Liver (tissue), 9 donors: ENCODE measurements around the gene SRSF3. TPM values are rescaled to one million over a fixed set of nuclear protein-coding genes. Genes with fewer than 3 reads are reported as not detected.
"Not testable (repeated sequence)": the region's sequence is repeated elsewhere in the genome, so short reads cannot be mapped to it uniquely, and the experiment has no call there.

Experiments used
- DNase-seq: peaks from one replicate; pipeline ENCODE4 v3.0.0-alpha.2; 2017; ENCODE audit warnings: low spot score
- H3K27ac ChIP-seq, 2 donors: one replicate each; pipeline ENCODE4 v1.7.0; 2013; ENCODE audit warnings: inconsistent platforms in 2 of 2, low read length in 2 of 2, control low read depth in 1 of 2, low read depth in 1 of 2, mild to moderate bottlenecking in 1 of 2
- H3K27me3 ChIP-seq, 4 donors: one replicate each; pipeline versions ENCODE4 v1.6.1 to v1.7.0; 2013; ENCODE audit warnings: low read length in 3 of 4, inconsistent platforms in 1 of 4, mild to moderate bottlenecking in 1 of 4, moderate library complexity in 1 of 4; ENCODE audit not compliant: control insufficient read depth in 4 of 4, insufficient read depth in 4 of 4
- H3K36me3 ChIP-seq, 4 donors: one replicate each; pipeline versions ENCODE4 v1.6.1 to v1.7.0; 2013; ENCODE audit warnings: low read length in 3 of 4, mild to moderate bottlenecking in 3 of 4, low read depth in 1 of 4, moderate library complexity in 1 of 4; ENCODE audit not compliant: control insufficient read depth in 4 of 4, insufficient read depth in 3 of 4
- H3K4me1 ChIP-seq, 4 donors: one replicate each; pipeline versions ENCODE4 v1.6.1 to v1.7.0; 2013; ENCODE audit warnings: low read length in 3 of 4, mild to moderate bottlenecking in 3 of 4, moderate library complexity in 1 of 4; ENCODE audit not compliant: control insufficient read depth in 4 of 4, insufficient read depth in 4 of 4
- H3K4me3 ChIP-seq, 3 donors: one replicate each; pipeline versions ENCODE4 v1.6.1 to v1.7.0; 2013; ENCODE audit warnings: low read length in 3 of 3, control low read depth in 1 of 3, low read depth in 1 of 3, mild to moderate bottlenecking in 1 of 3
- H3K9ac ChIP-seq, 2 donors: one replicate each; pipeline ENCODE4 v1.7.0; 2013; ENCODE audit warnings: low read length in 2 of 2, mild to moderate bottlenecking in 2 of 2, moderate library complexity in 2 of 2, control low read depth in 1 of 2, low read depth in 1 of 2
- H3K9me3 ChIP-seq, 4 donors: one replicate each; pipeline versions ENCODE4 v1.6.1 to v1.7.0; 2013; ENCODE audit warnings: low read length in 3 of 4; ENCODE audit not compliant: control insufficient read depth in 4 of 4
- CTCF ChIP-seq: fragments of 150-350 bp; IDR thresholded peaks from 2 replicates; pipeline ENCODE4 v1.5.1; 2017; ENCODE audit warnings: improper control_type of control experiment, low read depth, low read length; ENCODE audit not compliant: missing input control
- EGR1 ChIP-seq, 2 donors: IDR thresholded peaks; 2 replicates each; pipeline ENCODE4 v1.6.1; 2016 to 2018; ENCODE audit warnings: antibody characterized with exemption in 2 of 2, low read depth in 2 of 2
- FOXA1 ChIP-seq: IDR thresholded peaks from 2 replicates; pipeline ENCODE4 v1.6.1; 2016; ENCODE audit warnings: antibody characterized with exemption
- FOXA2 ChIP-seq: IDR thresholded peaks from 2 replicates; pipeline ENCODE4 v1.6.1; 2016; ENCODE audit warnings: antibody characterized with exemption
- GABPA ChIP-seq, 2 donors: IDR thresholded peaks in 1 of 2; conservative IDR thresholded peaks in 1 of 2; 2 replicates each; pipeline ENCODE4 v1.6.1; 2016; ENCODE audit warnings: antibody characterized with exemption in 2 of 2, mild to moderate bottlenecking in 1 of 2, moderate library complexity in 1 of 2
- HNF4A ChIP-seq, 2 donors: conservative IDR thresholded peaks; 2 replicates each; pipeline ENCODE4 v1.6.1; 2016; ENCODE audit warnings: antibody characterized with exemption in 2 of 2, mild to moderate bottlenecking in 2 of 2
- HNF4G ChIP-seq: IDR thresholded peaks from 2 replicates; pipeline ENCODE4 v1.6.1; 2016; ENCODE audit warnings: antibody characterized with exemption
- JUND ChIP-seq, 2 donors: IDR thresholded peaks; 2 replicates each; pipeline ENCODE4 v1.6.1; 2016; ENCODE audit warnings: antibody characterized with exemption in 2 of 2
- NR2F2 ChIP-seq: IDR thresholded peaks from 2 replicates; pipeline ENCODE4 v1.6.1; 2016; ENCODE audit warnings: antibody characterized with exemption
- RXRA ChIP-seq, 2 donors: IDR thresholded peaks; 2 replicates each; pipeline ENCODE4 v1.6.1; 2017 to 2018; ENCODE audit warnings: antibody characterized with exemption in 2 of 2, mild to moderate bottlenecking in 1 of 2
- SP1 ChIP-seq: IDR thresholded peaks from 2 replicates; pipeline ENCODE4 v1.6.1; 2018; ENCODE audit warnings: antibody characterized with exemption, mild to moderate bottlenecking
- TAF1 ChIP-seq: conservative IDR thresholded peaks from 2 replicates; pipeline ENCODE4 v1.6.1; 2016; ENCODE audit warnings: antibody characterized with exemption, mild to moderate bottlenecking
- ZBTB33 ChIP-seq: IDR thresholded peaks from 2 replicates; pipeline ENCODE4 v1.6.1; 2016; ENCODE audit warnings: antibody characterized with exemption
- WGBS: extraction: QIAGEN DNeasy Blood & Tissue Kit; methylation state at CpG from one replicate; pipeline ENCODE4 v1.1.7; 2013; 5-methylcytosine and 5-hydroxymethylcytosine counted together
- polyA plus RNA-seq, 2 donors: library from polyadenylated mRNA; stranded (reverse) in 1 of 2; unstranded in 1 of 2; fragments of 200-250 nt in 1 of 2; fragments of >200 nt in 1 of 2; fragmentation: Nextera tagmentation in 1 of 2; extraction: Ambion mirVana in 1 of 2; gene quantifications; one replicate each; pipeline versions ENCODE4 v1.2.1 to v1.2.3, GENCODE V29; 2013 to 2015
- total RNA-seq, 2 donors: library from RNA; depleted of rRNA; stranded (reverse); fragments of >200 nt; gene quantifications; one replicate each; pipeline ENCODE4 v1.2.3, GENCODE V29; 2014
- donor health status: healthy.
- donor health status: healthy.
- donor health status: healthy.
- donor health status: healthy.
- donor health status: healthy.

SRSF3 gene
- total and polyA plus RNA-seq, 4 donors = 62.8 to 103 (median 101) TPM

GRCh38 chr6:36581716-36582115 lies 12.4 kb upstream of the SRSF3 start:
- Histone ChIP-seq H3K9ac (no peak overlapping the region), H3K9me3 (no peaks in the 10 kb centered on the region), H3K4me3 (no peak overlapping the region), H3K27me3 (no peaks in the 10 kb centered on the region), H3K27ac (no peak overlapping the region), H3K4me1 (peaks cover 0 to 4% (median 3%) of the 10 kb centered on the region in 4 donors), H3K36me3 (no peaks in the 10 kb centered on the region)
- 93% methylated on average over 4 of the region's 4 CpGs for WGBS
- no peak for DNase-seq
- TF ChIP-seq EGR1 (IDR thresholded peaks at IDR 0.05; ENCODE audit: low read depth in 2 of 2) (no peak), HNF4G (no peak)

- Histone ChIP-seq H3K27ac (no peak overlapping the region), H3K4me3 (no peak overlapping the region), H3K36me3 (no peaks in the 10 kb centered on the region), H3K27me3 (no peaks in the 10 kb centered on the region), H3K9ac (no peak overlapping the region), H3K9me3 (no peaks in the 10 kb centered on the region), H3K4me1 (no peaks in the 10 kb centered on the region)
- DNase-seq = no peak
- TF ChIP-seq NR2F2 (no peak), FOXA1 (no peak), JUND (IDR thresholded peaks at IDR 0.05) (no peak), ZBTB33 (no peak), HNF4A (conservative IDR thresholded peaks at IDR 0.05) (no peak), HNF4G (no peak), CTCF (no peak), TAF1 (no peak)
- 83% methylated on average over 1 of the region's 1 CpG for WGBS
Measured at GRCh38 chr6:36586606-36587005, 7.6 kb upstream of the SRSF3 start.

GRCh38 chr6:36589025-36589400 lies 5.1 kb upstream of the SRSF3 start:
- H3K4me3 ChIP-seq, H3K36me3 ChIP-seq, DNase-seq, H3K4me1 ChIP-seq, H3K27me3 ChIP-seq, H3K27ac ChIP-seq, H3K9ac ChIP-seq, H3K9me3 ChIP-seq: not testable (repeated sequence)
- WGBS = 98% methylated on average over 9 of the region's 9 CpGs

GRCh38 chr6:36590237-36590636 lies 3.9 kb upstream of the SRSF3 start:
- H3K27ac ChIP-seq = no peak overlapping the region
- H3K36me3 ChIP-seq = no peaks in the 10 kb centered on the region
- no peak for DNase-seq
- no peaks in the 10 kb centered on the region for H3K9me3 ChIP-seq
- no peak overlapping the region for H3K9ac ChIP-seq
- peaks cover 0 to 7% (median 4%) of the 10 kb centered on the region in 4 donors for H3K4me1 ChIP-seq
- H3K27me3 ChIP-seq = no peaks in the 10 kb centered on the region
- 88% methylated on average over 1 of the region's 1 CpG for WGBS
- no peak overlapping the region for H3K4me3 ChIP-seq
- TF ChIP-seq ZBTB33 = no peak
- TF ChIP-seq FOXA2 = no peak
- no peak for TF ChIP-seq RXRA (IDR thresholded peaks at IDR 0.05)
- no peak for TF ChIP-seq CTCF
- no peak for TF ChIP-seq GABPA (IDR thresholded peaks at IDR 0.05 in 1 of 2, conservative IDR thresholded peaks at IDR 0.05 in 1 of 2)
- TF ChIP-seq SP1 = no peak
- no peak for TF ChIP-seq JUND (IDR thresholded peaks at IDR 0.05)
